Right cardiac atrium (tissue), 5 donors: ENCODE measurements around the gene ADAMTS15. TPM values are rescaled to one million over a fixed set of nuclear protein-coding genes. Genes with fewer than 3 reads are reported as not detected.

ENCODE experiments used
- ATAC-seq, 2 donors: fragments of 200-7000 bp; cut with Tn5 transposase; one replicate each; pipeline versions ENCODE4 v1.8.0 to v1.9.1; 2020; ENCODE audit warnings: moderate library complexity in 2 of 2, mild to moderate bottlenecking in 1 of 2
- DNase-seq, 3 donors: peaks; one replicate each; pipeline ENCODE4 v3.0.0-alpha.2; 2020
- H3K27ac ChIP-seq: one replicate; pipeline ENCODE4 v1.5.1; 2013; ENCODE audit warnings: mild to moderate bottlenecking, low read length, control low read depth, moderate library complexity
- H3K27me3 ChIP-seq: one replicate; pipeline ENCODE4 v1.6.1; 2013; ENCODE audit not compliant: control insufficient read depth, insufficient read depth
- H3K4me1 ChIP-seq: one replicate; pipeline ENCODE4 v1.6.1; 2013; ENCODE audit warnings: low read length; ENCODE audit not compliant: control insufficient read depth, insufficient read depth
- H3K4me3 ChIP-seq: one replicate; pipeline ENCODE4 v1.5.1; 2013; ENCODE audit warnings: low read length, control low read depth
- H3K9me3 ChIP-seq: one replicate; pipeline ENCODE4 v1.6.1; 2013; ENCODE audit warnings: low read length; ENCODE audit not compliant: control insufficient read depth
- WGBS: extraction: QIAGEN DNeasy Blood & Tissue Kit; methylation state at CpG from one replicate; pipeline ENCODE4 v1.1.7; 2013; 5-methylcytosine and 5-hydroxymethylcytosine counted together
- intact Hi-C, 4 donors: fragments of 100-400 bp; cut with DNase I; formaldehyde crosslinking; loops; one replicate each; pipeline versions ENCODE4 v1.11.0 to v1.14.0; 2022 to 2023
- polyA plus RNA-seq: library from polyadenylated mRNA; stranded (reverse); fragments of 200-250 nt; gene quantifications from one replicate; pipeline ENCODE4 v1.2.3, GENCODE V29; 2013
- total RNA-seq, 4 donors: library from RNA; stranded (reverse); fragmentation: NEBNext Ultra II Directional; extraction: Animal tissue kit (Norgen Biotek cat#: 25700); gene quantifications; one replicate each; pipeline ENCODE4 v1.2.1, GENCODE V29; 2021
- donor health status: healthy with polysubstance abuse.
- donor health status: DM: no; HTN: yes; CAD: no.
- donor health status: DM: no; HTN: no; CAD: no.
- donor health status: DM: no; HTN: yes; CAD: no; lungs with severe emphysema.
- donor health status: DM: yes; HTN: yes; CAD: no.

ADAMTS15 gene
- total and polyA plus RNA-seq, 5 donors, result 13.4 to 30.2 (median 30.0) TPM

DNA sequence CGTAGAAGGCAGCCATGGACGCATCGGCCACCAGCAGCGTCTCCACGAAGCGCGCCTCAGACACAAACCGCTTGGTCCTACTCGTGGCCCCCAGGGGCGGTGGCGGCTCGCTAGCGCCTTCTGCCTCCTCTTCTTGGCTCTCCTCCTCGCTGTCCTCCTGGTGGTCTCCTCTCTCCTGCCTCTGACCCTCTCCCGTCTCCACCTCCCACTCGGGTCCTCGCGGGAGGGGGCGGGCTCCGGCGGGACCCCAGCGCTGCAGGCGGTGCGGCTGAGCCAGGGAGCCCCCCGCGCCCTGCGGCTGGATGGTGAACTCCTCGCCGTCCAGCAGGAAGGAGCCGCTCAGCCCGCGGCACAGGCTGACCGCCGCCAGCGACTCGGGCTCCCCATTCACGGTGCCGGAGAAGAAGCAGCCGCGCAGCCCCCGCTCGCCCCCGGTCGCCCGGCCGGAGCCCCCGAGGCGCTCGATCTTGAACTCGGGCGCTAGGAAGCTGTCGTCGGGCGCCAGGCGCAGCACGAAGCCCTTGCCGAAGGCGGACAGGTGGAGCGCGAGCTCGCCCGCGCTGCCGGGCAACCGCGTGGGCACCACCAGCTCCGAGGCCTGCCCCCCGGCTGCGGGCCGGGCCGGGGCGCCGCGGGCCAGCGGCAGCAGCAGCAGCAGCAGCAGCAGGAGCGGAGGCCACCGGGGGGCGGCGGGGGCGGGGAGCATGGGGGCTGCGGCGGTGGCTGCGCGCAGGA, 20.7 kb upstream of the ADAMTS15 start:
- intact Hi-C loops, result loop anchor here (2.0 to 10.0 kb wide), 4 partner anchors 210 to 215 kb away; no protein-coding TSS in a partner anchor
- H3K27ac ChIP-seq, result no peak overlapping the region
- H3K9me3 ChIP-seq, result no peaks in the 10 kb centered on the region
- DNase-seq, result peak in 1 of 3 donors; percentile 73
- under 1% methylated on average over 83 of the region's 84 CpGs for WGBS
- peak overlapping the region; percentile 64 for H3K4me3 ChIP-seq
- ATAC-seq, result peak; percentile 5 to 19
- H3K27me3 ChIP-seq, result no peaks in the 10 kb centered on the region
- no peaks in the 10 kb centered on the region for H3K4me1 ChIP-seq

DNA sequence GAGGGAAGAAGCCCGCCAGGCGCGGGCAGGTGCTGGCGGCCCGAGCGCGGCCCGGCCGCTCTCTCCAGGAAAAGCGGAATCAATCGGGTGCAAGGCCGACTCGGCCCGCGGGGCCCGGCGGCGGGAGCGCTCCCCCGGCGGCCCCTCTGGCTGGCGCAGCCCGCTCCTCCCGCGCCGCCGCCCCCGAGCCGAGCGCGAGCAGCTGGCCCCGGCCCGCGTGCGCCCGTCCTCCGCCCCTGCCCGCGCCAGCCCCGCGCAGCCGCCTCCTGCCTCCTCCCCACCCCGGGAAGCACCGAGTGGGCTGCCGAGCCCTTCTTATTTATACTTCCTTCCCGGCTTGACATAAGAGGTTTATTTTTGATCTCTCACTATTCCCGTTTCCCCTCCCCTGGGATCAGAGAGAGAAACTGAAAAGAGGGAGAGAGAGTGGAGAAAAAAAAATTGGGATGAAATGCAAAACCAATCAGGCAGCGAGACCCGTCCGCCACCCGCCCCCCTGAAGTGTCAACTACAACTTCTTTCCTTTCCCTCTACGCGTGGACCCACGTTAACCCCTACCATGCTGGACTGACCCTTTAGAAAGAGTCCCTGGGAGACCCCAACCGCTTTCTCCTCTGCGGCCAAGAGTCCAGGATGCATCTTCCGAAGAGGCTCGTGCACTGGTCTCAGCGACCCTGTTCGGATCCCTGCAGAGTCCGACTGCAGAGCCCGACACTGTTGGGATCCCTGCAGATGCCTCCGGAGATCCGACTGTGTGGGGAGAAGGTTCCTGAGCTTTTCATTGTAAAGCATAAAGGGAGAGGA, 19.9 kb upstream of the ADAMTS15 start, which contains the start of gene ADAMTS8:
TSS of gene ADAMTS8 (minus strand) at position 294 of the 804 bp plus-strand sequence. CDS start 323 bp downstream, outside the sequence.
- H3K4me1 ChIP-seq, result no peaks in the 10 kb centered on the region
- H3K27me3 ChIP-seq, result no peaks in the 10 kb centered on the region
- intact Hi-C loops, result loop anchor here (2.0 to 10.0 kb wide), 4 partner anchors 211 to 216 kb away; no protein-coding TSS in a partner anchor
- 3% methylated on average over 64 of the region's 64 CpGs for WGBS
- peak within 1 kb of the TSS; percentile 64 for H3K4me3 ChIP-seq
- ATAC-seq (peak; percentile 8 to 12), DNase-seq (peak in 1 of 3 donors; percentile 61)
- H3K27ac ChIP-seq, result no peak within 1 kb of the TSS
- H3K9me3 ChIP-seq, result no peaks in the 10 kb centered on the region

DNA sequence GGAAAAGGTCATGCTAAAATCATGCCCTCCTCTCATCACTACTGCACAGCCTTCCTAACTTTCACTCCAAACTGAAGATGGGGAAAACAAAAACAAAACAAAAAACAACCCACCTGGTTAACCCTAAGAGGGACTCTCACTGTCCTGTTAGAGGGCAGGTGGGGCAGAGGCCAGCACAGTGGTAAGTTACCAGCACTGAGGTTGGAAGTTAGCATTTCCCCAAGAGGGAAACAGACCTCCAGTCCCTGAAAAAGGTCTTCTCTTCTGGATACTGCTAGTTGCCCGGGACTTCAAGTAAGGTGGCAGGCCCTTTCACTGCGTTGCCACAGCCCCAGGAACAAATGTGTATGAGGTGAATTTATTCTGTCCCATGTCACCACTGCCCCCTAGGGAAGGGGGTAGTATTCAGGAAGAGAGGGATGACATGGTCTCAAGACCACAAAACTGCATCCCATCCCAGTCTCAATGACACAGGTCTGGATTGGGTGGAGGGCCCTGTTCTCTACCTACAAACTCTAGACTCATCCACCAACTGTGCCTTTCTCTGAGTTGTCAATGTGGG, 19.2 kb upstream of the ADAMTS15 start:
- Histone ChIP-seq H3K4me3 (no peak overlapping the region), H3K9me3 (no peaks in the 10 kb centered on the region), H3K27ac (no peak overlapping the region), H3K4me1 (no peaks in the 10 kb centered on the region), H3K27me3 (no peaks in the 10 kb centered on the region)
- intact Hi-C loops, result loop anchor here (2.0 to 10.0 kb wide), 4 partner anchors 212 to 217 kb away; no protein-coding TSS in a partner anchor
- ATAC-seq, result no peak
- 75% methylated on average over 2 of the region's 2 CpGs for WGBS
- no peak for DNase-seq

DNA sequence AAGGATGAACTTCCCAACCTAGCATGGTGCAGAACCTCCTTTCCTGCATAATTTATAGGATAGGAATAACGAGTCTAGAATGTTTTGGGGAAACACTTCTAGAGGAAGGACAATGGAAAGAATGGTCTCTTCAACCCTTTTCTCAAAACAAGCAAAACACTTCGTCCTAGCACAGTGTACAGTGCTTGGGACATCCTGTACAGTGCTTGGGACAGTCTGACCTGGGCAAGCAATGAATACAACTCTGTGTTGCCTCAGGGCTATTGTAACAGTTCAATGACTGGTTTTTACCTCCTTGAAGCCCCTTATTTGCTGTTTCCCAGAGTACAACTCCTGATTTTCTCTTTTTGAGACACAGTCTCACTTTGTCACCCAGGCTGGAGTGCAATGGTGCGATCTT, 18.5 kb upstream of the ADAMTS15 start:
- no peaks in the 10 kb centered on the region for H3K27me3 ChIP-seq

DNA sequence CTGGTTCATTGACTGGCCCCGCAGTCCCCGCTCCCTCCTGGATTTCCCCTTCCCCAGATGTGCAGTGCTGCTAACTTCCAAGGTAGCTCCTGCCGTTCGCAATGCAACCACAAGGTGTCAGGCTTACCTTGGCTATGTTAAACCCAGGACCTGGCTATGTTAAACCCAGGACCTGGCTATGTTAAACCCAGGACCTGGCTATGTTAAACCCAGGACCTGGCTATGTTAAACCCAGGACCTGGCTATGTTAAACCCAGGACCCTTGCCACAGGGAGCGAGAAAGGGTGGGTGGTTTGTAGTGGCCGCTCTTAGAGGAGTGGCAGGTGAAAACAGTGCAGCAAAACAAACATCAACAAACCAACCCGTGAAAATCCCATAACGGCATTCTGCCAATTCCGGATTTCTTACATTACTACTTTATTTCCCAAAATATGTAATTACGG, 17.1 kb upstream of the ADAMTS15 start:
- DNase-seq, result peak; percentile 67 to 90 (median 82)
- Histone ChIP-seq H3K4me1 (peaks cover 2% of the 10 kb centered on the region), H3K4me3 (no peak overlapping the region), H3K27ac (no peak overlapping the region), H3K9me3 (no peaks in the 10 kb centered on the region), H3K27me3 (no peaks in the 10 kb centered on the region)
- intact Hi-C loops, result loop anchor here (2.0 to 10.0 kb wide), 3 partner anchors 461 to 463 kb away; no protein-coding TSS in a partner anchor
- WGBS, result 17% methylated on average over 10 of the region's 10 CpGs
- peak; percentile 16 to 43 for ATAC-seq

More for the DNA sequence above, 18.5 kb upstream of the ADAMTS15 start:
- Histone ChIP-seq H3K27ac (no peak overlapping the region), H3K4me3 (no peak overlapping the region), H3K9me3 (no peaks in the 10 kb centered on the region), H3K4me1 (no peaks in the 10 kb centered on the region)
- ATAC-seq (no peak), DNase-seq (no peak)
- intact Hi-C loops, result loop anchor here (2.0 to 10.0 kb wide), 7 partner anchors 213 to 465 kb away; no protein-coding TSS in a partner anchor
- WGBS, result 60% methylated on average over 3 of the region's 3 CpGs

DNA sequence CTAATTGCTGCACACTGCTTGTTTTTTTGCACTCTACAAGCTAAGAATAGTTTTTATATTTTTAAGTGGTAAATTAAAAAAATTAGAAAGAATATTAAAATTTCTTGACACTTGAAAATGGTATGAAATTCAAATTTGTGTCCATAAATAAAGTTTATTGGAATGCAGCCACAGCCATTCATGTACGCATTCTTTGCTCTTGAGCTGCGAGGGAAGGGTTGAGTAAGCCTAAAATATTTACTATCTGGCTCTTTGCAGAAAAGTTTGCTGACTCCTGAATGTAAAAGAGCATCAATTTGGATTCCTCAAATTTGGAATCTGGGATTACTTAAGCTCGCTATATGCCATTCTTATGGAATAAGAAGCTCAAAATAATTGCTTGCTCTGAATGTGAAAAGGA, 16.6 kb upstream of the ADAMTS15 start:
- no peak for ATAC-seq
- H3K27me3 ChIP-seq, result no peaks in the 10 kb centered on the region
- no peak for DNase-seq
- peaks cover 2% of the 10 kb centered on the region for H3K4me1 ChIP-seq
- H3K27ac ChIP-seq, result no peak overlapping the region
- H3K4me3 ChIP-seq, result no peak overlapping the region
- WGBS, result 46% methylated on average over 3 of the region's 3 CpGs
- intact Hi-C loops, result loop anchor here (2.0 to 10.0 kb wide), 3 partner anchors 460 to 463 kb away; no protein-coding TSS in a partner anchor
- no peaks in the 10 kb centered on the region for H3K9me3 ChIP-seq

DNA sequence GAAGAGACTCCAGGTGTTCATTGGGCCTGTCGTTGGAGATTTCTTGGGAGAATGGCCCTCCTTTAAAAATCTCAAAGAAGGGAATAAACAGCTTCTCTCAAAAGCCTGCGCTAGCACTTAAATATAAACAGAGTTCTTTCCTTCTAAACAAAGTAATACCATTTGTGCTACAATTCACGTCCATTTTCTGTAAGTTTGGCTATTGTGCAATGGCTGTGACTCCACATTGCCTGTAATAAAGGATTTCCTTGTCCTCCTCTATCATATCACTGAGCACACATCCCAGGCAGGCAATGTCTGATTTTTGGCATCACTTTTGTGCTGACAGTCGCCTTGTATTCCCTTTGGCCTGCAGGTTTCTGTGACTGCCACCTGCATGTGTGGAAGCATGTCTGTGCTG, 15.1 kb upstream of the ADAMTS15 start:
- WGBS, result 81% methylated on average over 4 of the region's 4 CpGs
- intact Hi-C loops, result loop anchor here in 3 of 4 donors (5.0 to 10.0 kb wide), 2 partner anchors 459 to 461 kb away; no protein-coding TSS in a partner anchor
- H3K9me3 ChIP-seq, result no peaks in the 10 kb centered on the region
- no peak overlapping the region for H3K4me3 ChIP-seq
- ATAC-seq (no peak), DNase-seq (no peak)
- no peak overlapping the region for H3K27ac ChIP-seq
- H3K27me3 ChIP-seq, result no peaks in the 10 kb centered on the region
- peaks cover 2% of the 10 kb centered on the region for H3K4me1 ChIP-seq

DNA sequence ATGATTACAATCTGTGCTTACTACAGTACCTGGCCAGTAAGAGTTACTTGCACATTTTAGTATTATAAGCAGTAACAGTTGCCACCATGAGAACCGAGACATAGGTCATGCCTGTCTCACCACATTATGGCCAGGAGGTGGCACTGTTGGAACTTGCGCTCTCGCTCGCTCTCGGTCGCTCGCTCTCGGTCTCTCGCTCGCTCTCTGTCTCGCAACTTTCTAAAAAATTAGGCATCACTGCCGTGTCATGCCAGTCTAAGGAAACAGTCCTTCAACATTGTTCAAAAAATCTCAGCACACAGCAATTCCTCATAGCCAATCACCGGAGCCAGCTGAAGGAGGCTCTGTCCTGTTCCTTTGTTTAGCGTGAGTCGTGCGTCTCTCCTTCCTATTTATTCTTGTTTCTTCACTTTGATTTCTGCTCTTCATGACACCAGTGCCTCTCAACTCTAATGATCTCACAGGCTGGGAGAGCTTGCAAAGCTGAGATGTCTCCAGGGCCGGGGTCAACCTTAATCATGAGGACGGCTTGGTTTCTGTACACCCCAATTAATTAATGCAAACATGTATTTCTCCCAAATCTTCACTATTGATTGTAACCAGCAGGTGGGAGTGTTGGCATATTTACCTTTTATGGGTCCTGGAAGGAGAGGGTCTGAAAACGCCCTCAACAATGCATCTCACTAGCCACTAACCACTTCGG, 13.8 kb upstream of the ADAMTS15 start:
- Histone ChIP-seq H3K4me1 (peaks cover 2% of the 10 kb centered on the region), H3K9me3 (no peaks in the 10 kb centered on the region), H3K27ac (peak overlapping the region; percentile 73), H3K27me3 (no peaks in the 10 kb centered on the region), H3K4me3 (peak overlapping the region; percentile 84)
- WGBS, result under 1% methylated on average over 20 of the region's 20 CpGs
- peak; percentile 76 to 90 (median 82) for DNase-seq
- peak; percentile 91 to 92 for ATAC-seq
- intact Hi-C loops, result loop anchor here (1.0 to 10.0 kb wide), 5 partner anchors 428 to 460 kb away; no protein-coding TSS in a partner anchor

DNA sequence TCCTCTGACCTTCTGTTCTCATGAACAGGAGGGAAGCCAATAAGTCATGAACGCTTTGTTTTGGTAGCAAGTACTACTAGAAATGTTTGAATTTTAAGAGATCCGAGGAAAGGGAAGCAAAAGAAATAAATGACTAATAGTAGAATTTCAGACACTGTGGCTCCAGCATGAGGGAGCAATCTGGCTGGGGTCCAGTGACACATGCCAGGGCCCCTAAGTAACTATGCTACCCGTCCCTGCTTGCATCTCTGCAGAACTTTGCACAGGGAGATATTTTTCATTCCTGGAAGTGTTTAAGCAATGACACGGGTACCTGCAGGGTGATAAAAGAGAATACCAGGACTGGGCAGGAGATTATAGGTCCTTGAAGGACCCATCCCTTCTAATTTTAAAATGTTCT, 12.8 kb upstream of the ADAMTS15 start:
- no peak for ATAC-seq
- Histone ChIP-seq H3K27ac (no peak overlapping the region), H3K4me3 (no peak overlapping the region), H3K4me1 (peaks cover 2% of the 10 kb centered on the region), H3K27me3 (no peaks in the 10 kb centered on the region), H3K9me3 (no peaks in the 10 kb centered on the region)
- intact Hi-C loops, result loop anchor here in 2 of 4 donors (2.0 to 10.0 kb wide), 3 partner anchors 427 to 459 kb away; no protein-coding TSS in a partner anchor
- 41% methylated on average over 4 of the region's 4 CpGs for WGBS
- peak in 1 of 3 donors; percentile 55 for DNase-seq

DNA sequence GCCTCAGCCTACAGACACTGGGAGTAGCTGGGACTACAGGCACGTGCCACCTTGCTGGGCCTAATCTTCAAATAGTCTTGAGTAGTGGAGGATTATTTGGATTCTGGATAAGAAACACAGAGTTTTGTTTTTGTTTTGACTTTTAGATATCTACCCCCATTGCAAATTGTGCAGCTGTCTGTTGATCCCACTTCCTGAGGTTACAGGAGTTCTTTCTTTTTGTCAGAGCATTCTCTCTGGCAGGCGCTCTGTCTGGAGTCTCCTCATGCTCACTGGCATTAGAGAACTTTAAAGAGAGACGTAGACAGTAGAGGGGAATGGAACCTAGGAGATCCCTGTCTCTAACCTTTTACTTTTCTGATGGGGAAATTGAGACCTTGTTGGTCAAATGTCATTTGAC, 12.3 kb upstream of the ADAMTS15 start:
- Histone ChIP-seq H3K4me3 (no peak overlapping the region), H3K27me3 (no peaks in the 10 kb centered on the region), H3K9me3 (no peaks in the 10 kb centered on the region), H3K27ac (no peak overlapping the region), H3K4me1 (peaks cover 2% of the 10 kb centered on the region)
- intact Hi-C loops, result loop anchor here in 2 of 4 donors (5.0 to 10.0 kb wide), 2 partner anchors 426 to 459 kb away; no protein-coding TSS in a partner anchor
- WGBS, result 66% methylated on average over 3 of the region's 3 CpGs
- no peak for ATAC-seq
- no peak for DNase-seq
